ENCODE measurements around the gene CDK14.
"Not testable (repeated sequence)": the region's sequence is repeated elsewhere in the genome, so short reads cannot be mapped to it uniquely, and the experiment has no call there.

Gene CDK14

DNA sequence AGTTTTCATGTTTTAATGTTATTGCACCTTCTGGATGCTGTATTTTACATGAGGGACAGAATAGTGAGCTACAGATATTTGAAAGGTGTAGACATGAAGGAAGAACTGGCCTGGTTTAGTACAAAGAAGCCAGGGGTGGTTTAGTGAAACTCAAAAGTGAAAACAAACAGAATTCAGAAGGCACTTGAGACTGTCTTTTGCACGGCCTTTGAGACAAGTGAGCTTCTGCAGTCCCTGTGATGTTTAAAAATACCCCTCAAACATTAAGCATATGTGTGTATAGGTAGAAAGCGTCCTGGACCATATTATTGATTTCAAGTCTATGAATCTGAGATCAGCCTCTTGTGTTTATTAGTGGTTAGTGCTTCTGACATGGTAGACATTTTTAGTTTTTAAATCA lies 118.9 kb downstream of the CDK14 start:
- in situ Hi-C loops (cut with MboI; ENCODE audit: low sequenced_read_pairs) = no loop called here

DNA sequence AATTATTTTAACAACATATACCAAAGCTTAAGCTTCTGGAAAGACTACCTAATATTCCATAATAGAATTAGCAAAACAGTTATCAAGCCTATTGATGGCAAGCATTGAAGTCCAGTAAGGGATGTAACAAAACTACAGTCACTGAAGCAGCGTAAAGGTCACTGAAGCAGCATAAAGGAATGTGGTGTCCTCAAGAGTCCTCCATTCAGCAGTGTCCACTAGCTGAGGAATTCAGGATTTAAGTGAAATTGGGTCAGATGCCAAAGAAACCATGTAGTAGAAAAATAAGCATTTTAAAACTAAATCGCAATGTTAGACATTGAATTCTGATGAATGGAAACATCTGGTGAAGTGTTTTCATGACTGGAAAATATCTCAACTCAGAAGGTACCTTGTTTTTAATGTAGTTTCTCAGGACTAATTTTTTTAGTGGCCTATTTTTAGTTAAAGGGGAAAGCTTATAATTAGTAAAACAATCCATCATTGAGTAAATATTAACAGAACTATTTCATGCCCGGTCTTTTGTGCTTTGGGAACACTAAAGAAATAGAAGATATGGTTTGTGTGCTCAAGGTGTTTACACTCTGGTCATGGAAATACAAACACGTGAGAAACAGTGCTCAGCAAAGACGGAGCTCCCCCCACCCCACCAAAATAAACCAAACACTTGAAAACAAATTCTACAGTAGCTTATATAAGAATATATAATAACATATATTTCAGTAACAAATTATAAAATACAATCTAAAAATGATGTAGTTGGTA lies 121.4 kb downstream of the CDK14 start:
- in situ Hi-C loops (cut with MboI; ENCODE audit: low sequenced_read_pairs) = no loop called here

DNA sequence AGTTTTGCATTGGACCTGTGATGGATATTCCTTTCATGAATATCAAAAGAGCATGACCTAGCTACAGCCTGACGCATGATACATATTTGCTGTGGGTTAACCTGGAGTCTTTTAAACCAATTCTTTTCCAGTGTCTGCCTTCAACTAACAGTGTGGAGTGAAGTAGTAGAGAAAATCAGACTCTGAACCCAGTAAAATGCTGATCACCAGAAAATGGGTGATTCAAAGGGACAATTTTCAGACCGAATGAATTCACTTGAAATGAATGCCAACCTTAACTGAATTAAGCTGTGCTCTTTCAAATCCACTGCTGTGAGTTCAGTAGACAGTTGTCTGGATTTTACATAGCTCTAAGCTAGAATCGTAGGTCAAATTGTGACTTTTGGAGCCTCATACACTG lies 123.0 kb downstream of the CDK14 start:
- in situ Hi-C loops (cut with MboI; ENCODE audit: low sequenced_read_pairs) = no loop called here

DNA sequence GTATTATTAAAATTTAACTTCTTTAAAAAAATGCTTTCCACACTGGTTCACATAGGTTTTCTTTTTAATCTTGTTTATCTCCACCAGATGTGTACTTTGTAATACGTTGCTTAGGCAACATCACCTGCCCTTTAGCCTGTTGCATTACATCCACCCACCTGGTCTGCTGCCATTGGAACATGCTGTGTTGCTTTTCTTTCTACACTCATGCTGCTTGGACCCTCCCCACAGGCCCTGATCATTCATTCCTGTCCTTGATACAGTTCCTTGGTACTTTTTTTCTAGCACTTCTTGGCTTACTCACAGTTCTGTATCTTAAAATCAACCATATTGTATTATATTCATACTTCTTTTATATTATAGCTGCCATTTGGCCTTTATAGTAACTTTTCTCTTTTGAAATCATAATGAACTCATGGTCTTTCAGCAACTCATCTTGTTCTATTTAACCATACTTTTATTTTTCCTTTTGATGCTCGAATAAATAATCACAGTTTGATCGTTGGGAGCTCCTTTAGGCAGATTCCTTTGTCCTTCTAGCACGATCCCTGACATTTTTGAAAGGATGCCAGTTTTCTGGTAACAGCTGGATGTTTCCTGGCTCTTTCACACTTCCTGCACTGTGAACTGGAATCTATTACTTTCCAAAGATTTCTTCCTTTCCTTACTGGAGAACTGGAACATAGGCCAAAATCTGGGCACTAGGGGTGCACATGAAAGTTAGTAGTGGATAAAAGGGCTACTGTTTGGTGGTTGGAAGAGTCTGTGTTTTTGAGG lies 125.1 kb downstream of the CDK14 start:
- in situ Hi-C loops (cut with MboI; ENCODE audit: low sequenced_read_pairs) = no loop called here

DNA sequence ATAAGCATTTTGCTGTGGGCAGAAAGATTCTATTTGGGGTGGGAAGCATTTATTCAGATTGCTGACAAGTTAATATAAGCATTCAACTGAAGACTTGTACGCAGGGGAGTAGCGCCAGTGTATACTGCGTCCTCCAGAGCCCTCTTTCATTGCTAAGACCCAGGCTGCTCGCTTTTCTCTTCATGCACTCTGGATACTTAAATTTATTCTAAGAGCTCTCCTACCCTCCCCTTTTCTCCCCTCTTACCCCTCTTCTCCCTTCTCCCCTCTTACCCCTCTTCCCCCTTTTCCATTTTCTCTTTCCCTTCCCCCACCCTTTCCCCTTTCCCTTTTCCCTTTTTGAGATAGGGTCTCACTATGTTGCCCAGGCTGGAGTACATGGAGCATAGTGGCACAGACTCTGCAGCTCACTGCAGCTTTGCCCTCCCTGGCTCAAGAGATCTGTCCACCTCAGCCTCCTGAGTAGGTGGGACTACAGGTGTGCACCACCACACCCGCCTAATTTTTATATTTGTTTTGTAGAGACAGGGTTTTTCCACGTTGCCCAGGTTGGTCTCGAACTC lies 125.8 kb downstream of the CDK14 start:
- in situ Hi-C loops (cut with MboI; ENCODE audit: low sequenced_read_pairs) = no loop called here

DNA sequence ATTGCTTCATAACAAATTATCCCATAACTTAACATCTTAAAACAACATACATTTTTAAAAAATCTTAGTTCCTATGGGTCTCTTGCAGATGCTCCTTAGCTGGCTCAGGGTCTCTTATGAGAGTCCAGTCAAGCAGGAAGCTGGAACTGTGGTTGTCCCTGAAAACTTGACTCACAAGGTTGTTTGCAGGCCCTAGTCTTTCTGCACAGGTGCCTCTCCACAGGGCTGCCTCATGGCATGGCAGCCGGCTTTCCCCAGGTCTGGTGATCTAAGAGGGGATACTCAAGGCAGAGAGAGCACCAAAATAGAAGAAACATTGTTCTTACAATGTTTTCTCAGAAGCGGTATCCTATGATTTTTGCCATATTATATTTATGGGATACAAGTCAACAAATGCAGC lies 127.1 kb downstream of the CDK14 start:
- in situ Hi-C loops (cut with MboI; ENCODE audit: low sequenced_read_pairs) = no loop called here

DNA sequence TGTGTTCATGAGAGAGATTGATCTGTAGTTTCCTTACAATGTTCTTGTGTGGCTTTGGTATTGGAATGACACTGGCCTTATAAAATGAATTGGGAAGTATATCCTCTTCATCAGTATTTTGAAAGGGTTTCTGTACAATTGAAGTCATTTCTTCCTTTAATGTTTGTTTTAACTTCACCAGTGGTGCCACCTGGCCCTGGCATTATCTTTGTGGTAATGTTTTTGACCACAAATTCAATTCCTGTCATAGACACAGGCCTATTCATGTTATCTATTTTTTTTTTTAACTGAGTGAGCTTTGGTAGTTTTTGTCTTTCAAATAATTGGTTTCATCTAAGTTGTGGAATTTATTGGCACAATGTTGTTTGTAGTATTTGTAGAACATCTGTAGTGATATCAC lies 127.7 kb downstream of the CDK14 start:
- in situ Hi-C loops (cut with MboI; ENCODE audit: low sequenced_read_pairs) = no loop called here

DNA sequence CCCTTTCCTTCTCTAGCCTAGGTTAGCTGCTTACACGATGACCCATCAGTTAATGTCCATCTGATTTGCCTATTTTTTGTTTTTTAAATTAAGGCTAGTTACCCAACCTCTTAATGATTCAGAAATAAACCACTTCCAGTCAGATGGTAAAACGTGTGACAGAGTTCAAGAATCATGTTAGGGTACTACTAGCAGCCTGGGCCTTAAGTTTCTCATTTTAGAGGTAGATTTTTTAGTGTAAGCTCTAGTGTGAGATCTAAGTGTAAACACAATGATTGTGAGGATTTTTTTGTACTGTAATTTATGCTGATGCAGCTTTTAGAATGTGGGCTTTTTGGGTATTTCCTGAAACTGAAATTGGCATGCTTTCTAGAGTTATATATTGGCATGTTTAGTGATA lies 130.0 kb downstream of the CDK14 start:
- in situ Hi-C loops (cut with MboI; ENCODE audit: low sequenced_read_pairs) = no loop called here

DNA sequence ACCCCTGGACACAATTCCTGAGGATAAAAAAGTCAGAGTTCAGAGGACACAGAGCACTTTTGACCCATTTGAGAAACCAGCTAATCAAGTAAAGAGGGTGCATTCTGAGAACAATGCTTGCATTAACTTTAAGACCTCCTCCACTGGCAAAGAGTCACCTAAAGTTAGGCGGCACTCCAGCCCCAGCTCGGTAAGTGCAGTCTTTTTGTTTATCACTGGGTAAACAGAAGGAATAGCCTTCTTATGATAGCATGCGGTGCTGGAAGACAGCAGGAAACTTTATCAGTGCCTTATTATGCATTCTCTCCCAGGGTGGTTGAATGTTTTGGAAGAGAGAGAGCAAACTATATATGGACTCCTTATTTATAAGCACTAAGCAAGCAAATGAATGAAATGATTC lies 130.5 kb downstream of the CDK14 start:
- in situ Hi-C loops (cut with MboI; ENCODE audit: low sequenced_read_pairs) = no loop called here

DNA sequence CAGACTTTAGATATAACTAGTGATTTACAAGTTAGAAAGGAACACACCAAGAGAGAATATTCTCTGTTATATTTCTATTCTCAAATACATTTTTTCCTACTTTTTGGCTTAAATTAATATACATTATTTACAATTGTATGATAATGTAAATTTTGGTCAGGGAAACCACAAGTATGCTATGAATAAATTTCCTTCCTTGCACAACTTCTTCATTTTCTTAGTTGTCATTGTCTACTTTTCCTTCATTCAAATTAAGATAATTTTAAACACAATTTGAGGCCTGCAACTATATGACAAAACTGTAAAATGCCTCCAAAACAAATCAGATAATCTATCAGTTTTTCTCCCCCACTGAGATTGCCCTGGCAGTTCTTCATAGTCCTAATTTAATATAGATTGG lies 131.3 kb downstream of the CDK14 start:
- in situ Hi-C loops (cut with MboI; ENCODE audit: low sequenced_read_pairs) = no loop called here

DNA sequence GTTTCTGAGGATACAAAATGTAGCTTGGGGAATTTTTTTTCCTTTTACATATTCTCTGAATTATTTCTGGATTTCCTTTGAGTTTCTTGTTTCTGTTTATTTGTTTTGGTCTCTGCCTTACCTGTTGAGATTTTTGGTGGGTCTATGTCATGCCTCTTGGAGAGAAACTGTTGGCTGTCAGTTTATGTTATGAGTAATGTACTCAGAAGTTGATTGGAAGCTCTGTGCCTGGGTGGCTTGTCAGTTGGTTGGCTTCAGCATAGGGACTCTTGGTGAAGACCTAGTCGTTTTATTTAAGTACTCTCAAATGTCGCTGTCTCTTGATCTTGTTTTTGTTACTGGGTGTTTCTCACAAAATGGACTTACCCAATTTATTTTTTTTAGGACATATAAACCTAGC lies 132.4 kb downstream of the CDK14 start:
- in situ Hi-C loops (cut with MboI; ENCODE audit: low sequenced_read_pairs) = no loop called here

DNA sequence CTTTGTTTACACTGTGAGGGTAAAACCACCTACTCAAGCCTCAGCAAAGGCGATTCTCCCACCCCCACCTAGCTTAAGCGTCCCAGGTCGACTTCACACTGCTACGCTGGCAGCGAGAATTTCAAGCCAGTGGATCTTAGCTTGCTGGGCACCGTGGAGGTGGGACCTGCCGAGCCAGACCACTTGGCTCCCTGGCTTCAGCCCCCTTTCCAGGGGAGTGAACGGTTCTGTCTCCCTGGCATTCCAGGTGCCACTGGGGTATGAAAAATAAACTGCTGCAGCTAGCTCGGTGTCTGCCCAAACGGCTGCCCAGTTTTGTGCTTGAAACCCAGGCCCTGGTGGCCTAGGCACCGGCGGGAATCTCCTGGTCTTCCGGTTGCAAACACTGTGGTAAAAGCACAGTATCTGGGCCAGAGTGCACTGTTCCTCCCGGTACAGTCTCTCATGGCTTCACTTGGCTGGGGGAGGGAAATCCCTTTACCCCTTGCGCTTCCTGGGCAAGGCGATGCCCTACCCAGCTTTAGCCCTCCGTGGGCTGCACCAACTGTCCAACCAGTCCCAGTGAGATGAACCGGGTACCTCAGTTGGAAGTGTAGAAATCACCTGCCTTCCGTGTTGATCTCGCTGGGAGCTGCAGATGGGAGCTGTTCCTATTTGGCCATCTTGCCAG lies 139.6 kb downstream of the CDK14 start:
- in situ Hi-C loops (cut with MboI; ENCODE audit: low sequenced_read_pairs) = not testable (repeated sequence)

DNA sequence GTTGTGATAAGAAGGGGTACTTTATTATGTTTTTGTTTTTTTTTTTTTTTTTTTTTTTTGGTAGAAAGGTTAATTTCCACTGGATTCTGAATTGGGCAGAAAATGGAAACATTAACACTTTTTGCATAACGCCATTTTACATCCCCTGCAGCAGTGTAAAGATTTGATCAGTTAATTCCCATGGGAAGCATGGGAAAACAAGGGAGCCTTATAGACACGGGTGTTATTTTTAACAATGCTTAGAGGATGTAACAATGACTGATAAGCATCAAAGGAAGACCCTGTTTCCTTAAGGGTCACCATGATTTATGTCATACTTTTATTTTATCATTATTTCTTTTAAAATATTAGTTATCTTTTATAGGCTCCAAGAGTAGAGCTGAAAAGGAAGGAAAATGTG lies 140.2 kb downstream of the CDK14 start:
- in situ Hi-C loops (cut with MboI; ENCODE audit: low sequenced_read_pairs) = no loop called here

DNA sequence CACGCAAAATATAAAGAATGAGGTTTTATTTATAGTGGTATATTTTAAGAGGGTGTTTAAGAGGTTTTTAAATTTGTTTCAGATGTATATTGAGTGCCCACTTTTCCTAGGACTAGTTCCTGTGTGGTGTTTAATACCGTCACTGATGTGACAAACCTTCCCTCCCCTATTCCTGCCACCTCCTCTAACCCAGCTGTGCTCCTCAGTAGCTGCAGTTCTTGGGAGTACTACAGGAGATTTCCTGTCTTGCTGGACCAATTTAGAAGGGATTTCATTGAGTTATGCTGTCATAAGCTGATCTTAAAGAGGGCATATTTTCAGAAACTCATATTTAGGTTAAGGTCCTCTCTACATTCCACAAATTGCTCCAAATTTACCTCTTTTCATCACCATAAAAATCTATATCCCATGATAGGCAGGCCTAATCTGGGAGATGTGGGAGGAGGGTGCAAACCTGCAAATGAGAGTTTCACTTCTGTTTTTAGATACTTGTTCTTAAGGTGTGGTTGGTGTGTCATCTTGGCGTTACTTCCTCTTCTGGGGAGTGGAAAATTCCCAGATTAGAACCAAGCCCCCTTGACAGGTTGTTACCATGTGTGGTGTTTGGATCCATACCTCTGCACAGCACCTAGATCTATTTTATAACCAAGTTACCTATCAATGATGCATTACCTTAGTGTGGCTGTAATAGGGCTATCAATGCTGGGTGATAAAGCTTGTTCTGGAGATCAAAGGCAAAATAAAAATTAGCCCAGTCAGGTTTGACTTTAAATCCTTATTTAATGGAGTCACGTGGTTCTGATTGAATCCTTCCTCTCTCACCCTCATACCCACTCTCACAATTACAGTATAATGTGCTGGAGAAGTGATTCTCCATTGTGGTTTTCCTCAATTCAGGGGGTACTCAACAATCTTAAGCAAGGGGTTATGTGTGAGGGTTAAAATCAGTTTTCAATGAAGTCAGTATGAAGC lies 141.1 kb downstream of the CDK14 start:
- in situ Hi-C loops (cut with MboI; ENCODE audit: low sequenced_read_pairs) = no loop called here

DNA sequence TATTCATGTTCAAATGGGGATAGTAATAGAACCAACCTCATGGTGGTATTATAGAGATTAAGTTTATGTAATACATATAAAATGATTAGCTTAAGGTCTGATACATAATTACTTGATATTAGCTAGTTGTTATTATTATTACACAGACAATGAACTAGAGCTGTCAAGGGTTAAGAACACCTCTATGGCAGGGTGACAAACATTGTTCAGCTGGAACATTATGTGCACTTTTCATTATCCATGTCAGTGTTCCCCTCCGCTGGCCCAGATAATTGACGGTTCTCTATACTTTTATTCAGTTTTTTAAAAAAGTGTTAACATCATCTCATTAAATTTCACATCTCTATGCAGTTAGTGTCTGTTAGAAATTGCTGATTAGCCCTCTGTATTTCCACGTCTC lies 142.1 kb downstream of the CDK14 start:
- in situ Hi-C loops (cut with MboI; ENCODE audit: low sequenced_read_pairs) = no loop called here

DNA sequence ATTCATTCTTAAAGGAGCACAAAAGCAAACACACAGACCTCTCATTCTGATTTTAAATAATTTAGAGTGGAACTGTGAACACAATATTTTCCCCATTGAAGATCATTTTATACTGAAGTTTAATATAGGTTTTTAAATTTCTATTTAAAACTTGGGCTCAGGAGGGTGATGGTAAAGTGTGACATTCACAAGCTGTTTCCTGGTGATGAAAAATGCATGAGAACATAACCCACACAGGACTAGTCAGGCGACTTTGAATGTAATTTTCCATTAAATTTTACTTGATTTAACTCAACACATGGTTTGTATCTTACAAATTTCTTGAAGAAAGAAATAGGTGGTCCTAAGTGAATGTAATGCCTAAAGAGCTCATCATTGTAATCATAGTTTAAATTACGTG lies 143.6 kb downstream of the CDK14 start:
- in situ Hi-C loops (cut with MboI; ENCODE audit: low sequenced_read_pairs) = no loop called here

DNA sequence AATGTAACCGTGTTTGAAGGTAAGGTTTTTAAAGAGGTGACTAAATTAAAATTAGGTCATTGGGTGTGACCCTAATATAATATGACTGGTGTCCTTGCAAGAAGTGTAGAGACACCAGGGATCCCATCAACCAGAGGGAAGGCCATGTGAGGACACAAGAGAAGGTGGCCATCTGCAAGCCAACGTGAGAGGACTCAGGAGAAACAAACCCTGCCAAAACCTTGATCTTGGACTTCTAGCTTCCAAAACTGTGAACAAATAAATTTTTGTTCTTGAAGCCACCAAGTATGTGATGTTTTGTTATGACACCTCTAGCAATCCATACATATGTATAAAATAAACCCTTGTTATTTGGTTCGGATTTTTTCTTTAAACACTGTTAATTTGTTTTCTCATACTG lies 144.3 kb downstream of the CDK14 start:
- in situ Hi-C loops (cut with MboI; ENCODE audit: low sequenced_read_pairs) = no loop called here

DNA sequence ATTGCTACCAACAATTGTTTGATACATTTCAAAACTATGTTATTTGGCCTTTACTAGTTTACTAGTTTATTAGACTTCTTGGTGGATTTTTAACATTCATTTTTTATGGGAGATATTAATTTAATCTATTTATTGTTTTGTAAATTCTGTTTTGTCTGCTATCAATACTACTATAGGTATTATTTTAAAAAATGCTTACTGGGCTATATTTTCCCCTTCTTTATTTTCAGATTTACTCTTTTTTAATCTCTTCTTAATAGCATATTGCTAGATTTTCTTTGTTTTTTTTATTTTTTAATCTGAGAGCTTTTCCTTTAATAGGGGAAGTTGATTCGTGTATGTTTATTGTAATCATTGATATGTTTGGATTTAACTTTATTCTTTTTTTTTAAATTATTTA lies 147.5 kb downstream of the CDK14 start:
- in situ Hi-C loops (cut with MboI; ENCODE audit: low sequenced_read_pairs) = no loop called here

DNA sequence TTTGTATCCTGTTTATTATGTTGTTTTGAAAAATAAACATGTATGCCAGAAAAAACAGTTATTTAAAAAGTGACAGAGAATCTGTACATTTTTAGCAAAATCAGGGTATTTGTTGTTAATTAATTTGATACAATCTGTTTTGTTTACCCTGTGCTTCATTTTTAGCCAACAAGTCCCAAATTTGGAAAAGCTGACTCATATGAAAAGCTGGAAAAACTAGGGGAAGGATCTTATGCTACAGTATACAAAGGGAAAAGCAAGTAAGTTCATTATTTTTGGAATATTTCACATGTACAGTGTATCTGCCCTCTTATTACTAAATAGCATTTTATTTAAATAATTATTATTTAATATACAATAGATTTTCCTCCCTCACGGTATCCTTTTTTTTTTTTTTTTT lies 151.4 kb downstream of the CDK14 start:
- in situ Hi-C loops (cut with MboI; ENCODE audit: low sequenced_read_pairs) = no loop called here

DNA sequence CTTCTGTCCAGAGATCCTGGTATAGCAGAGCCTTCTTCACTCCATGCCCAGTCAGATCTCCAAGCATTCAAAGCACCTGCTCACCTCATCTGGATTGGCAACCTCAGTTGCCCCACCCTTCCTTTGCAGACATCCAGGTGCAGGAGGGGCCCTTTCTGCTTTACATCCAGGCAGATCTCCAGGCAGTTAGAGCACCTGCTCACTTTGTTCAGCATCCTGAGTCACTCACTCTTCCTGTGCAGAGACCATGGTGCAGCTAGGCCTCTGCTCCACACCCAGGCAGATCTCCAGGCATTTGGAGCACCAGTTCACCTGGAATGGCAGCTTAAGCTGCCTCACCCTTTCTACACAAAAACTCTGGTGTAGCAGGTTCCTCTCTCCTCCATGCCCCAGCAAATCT lies 153.1 kb downstream of the CDK14 start:
- in situ Hi-C loops (cut with MboI; ENCODE audit: low sequenced_read_pairs) = no loop called here

DNA sequence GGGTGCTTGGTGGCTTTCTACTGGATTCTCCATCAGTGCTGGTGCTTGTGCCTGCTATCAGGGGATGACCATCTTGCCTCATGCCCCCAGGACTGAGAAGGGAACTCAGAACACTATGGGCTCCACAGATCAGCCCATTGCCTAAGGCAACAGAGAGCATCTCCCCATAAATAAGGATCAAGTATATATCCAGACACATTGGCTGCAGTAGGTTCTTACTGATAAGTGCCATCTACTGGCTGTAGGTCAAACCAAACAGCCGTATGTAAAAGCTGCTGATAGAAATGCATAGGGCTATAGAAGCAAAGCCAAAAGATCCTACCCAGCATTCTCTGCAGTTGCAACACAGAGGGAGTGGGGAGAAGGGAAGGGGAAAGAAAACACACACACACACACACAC lies 153.7 kb downstream of the CDK14 start:
- in situ Hi-C loops (cut with MboI; ENCODE audit: low sequenced_read_pairs) = no loop called here

Measured in hTERT RPE-1 (cell line).